ENCODE data around the gene APBB2.

The APBB2 gene

GRCh38 chr4:41167191-41167590 lies 47.2 kb downstream of the APBB2 start:
- no peak for DNase-seq (ENCODE audit: low spot score)
- no peak for TF ChIP-seq CTCF (IDR thresholded peaks at IDR 0.05; ENCODE audit: extremely low read depth, missing control alignments)

GRCh38 chr4:41164405-41164804 lies 49.9 kb downstream of the APBB2 start:
- DNase-seq (ENCODE audit: low spot score): no peak
- TF ChIP-seq CTCF (IDR thresholded peaks at IDR 0.05; ENCODE audit: extremely low read depth, missing control alignments): no peak

- DNase-seq (ENCODE audit: low spot score): no peak
- TF ChIP-seq CTCF (IDR thresholded peaks at IDR 0.05; ENCODE audit: extremely low read depth, missing control alignments): no peak
These were observed 53.0 kb downstream of the APBB2 start for GRCh38 chr4:41161355-41161754.

GRCh38 chr4:41160856-41161255 lies 53.5 kb downstream of the APBB2 start:
- no peak for DNase-seq (ENCODE audit: low spot score)
- no peak for TF ChIP-seq CTCF (IDR thresholded peaks at IDR 0.05; ENCODE audit: extremely low read depth, missing control alignments)

- no peak for DNase-seq (ENCODE audit: low spot score)
These were observed 54.1 kb downstream of the APBB2 start for GRCh38 chr4:41160012-41160789.

GRCh38 chr4:41158756-41159155 lies 55.6 kb downstream of the APBB2 start:
- TF ChIP-seq CTCF (IDR thresholded peaks at IDR 0.05; ENCODE audit: extremely low read depth, missing control alignments): no peak
- no peak for DNase-seq (ENCODE audit: low spot score)

More at GRCh38 chr4:41160012-41160789, 54.1 kb downstream of the APBB2 start:
- no peak for TF ChIP-seq CTCF (IDR thresholded peaks at IDR 0.05; ENCODE audit: extremely low read depth, missing control alignments)

- no peak for DNase-seq (ENCODE audit: low spot score)
These were observed 56.1 kb downstream of the APBB2 start for GRCh38 chr4:41158274-41158673.

More at GRCh38 chr4:41158274-41158673, 56.1 kb downstream of the APBB2 start:
- no peak for TF ChIP-seq CTCF (IDR thresholded peaks at IDR 0.05; ENCODE audit: extremely low read depth, missing control alignments)

All from GM20000 (cell line).